Measurements from ENCODE around the gene NCOR1.
A peak's percentile ranks its signal among the peaks of the same experiment; 100 is the strongest.
"Not testable (repeated sequence)": the region's sequence is repeated elsewhere in the genome, so short reads cannot be mapped to it uniquely, and the experiment has no call there.

Gene NCOR1

DNA sequence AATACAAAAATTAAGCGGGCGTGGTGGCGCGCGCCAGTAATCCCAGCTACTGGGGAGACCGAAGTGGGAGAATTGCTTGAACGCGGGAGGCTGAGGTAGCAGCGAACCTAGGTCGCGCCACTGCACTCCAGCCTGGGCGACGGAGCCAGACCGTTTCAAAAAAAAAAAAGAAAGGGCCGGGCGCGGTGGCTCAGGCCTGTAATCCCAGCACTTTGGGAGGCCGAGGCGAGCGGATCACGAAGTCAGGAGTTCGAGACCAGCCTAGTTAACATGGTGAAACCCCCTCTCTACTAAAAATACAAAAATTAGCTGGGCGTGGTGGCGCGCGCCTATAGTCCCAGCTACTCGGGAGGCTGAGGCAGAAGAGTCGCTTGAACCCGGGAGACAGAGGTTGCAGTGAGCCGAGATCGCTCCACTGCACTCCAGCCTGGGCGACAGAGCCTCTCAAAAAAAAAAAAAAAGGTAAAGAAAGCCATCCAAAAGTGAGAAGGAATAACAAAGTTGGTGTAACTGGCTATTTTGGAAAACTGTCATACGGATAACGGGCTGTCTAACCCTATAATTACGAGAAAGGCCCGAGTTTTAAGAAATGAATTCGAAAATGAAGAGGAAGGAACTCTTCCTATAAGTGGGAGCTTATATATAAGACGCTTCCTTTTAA is 1.1 kb upstream of the NCOR1 start:
- Histone ChIP-seq H3K4me3 (ENCODE audit: low read depth in 1 of 5, low read length in 5 of 5) (peak overlapping the region; percentile 98 to 100 (median 100)), H3K4me1 (ENCODE audit: control insufficient read depth in 5 of 5, insufficient read depth in 5 of 5, low read length in 5 of 5) (peaks cover 4 to 46% (median 42%) of the 10 kb centered on the region in 5 donors), H3K27ac (ENCODE audit: low read depth, low read length) (peak overlapping the region; percentile 95), H3K9ac (ENCODE audit: low read length in 5 of 5) (peak overlapping the region; percentile 71 to 99 (median 97))
- not testable (repeated sequence) for H3K36me3 ChIP-seq (ENCODE audit: control insufficient read depth in 5 of 5, insufficient read depth in 5 of 5, low read length in 5 of 5); H3K9me3 ChIP-seq (ENCODE audit: control insufficient read depth in 5 of 5, low read length in 5 of 5); H3K27me3 ChIP-seq (ENCODE audit: control insufficient read depth in 5 of 5, insufficient read depth in 4 of 5, low read length in 5 of 5)

DNA sequence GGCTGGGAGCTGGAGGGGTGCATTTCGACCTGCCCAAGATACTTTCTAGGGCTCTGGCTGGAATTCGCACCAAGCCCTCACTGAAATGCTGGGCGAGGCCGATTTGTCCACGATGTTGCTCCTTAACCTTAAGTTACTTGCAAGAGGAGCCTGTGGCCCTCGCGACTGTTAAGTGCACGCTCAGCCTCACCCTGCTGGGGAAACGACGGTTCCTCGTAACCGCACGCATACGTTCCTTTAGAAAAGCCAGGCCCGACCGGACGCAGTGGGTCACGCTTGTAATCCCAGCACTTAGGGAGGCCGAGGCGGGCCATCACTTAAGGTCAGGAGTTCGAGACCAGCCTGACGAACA is 607 bp upstream of the NCOR1 start:
- H3K4me3 ChIP-seq (ENCODE audit: low read depth in 1 of 5, low read length in 5 of 5) = peak overlapping the region; percentile 80 to 94 (median 90)
- no peaks in the 10 kb centered on the region for H3K9me3 ChIP-seq (ENCODE audit: control insufficient read depth in 5 of 5, low read length in 5 of 5)
- H3K9ac ChIP-seq (ENCODE audit: low read length in 5 of 5) = peak overlapping the region; percentile 48 to 99 (median 95)
- H3K4me1 ChIP-seq (ENCODE audit: control insufficient read depth in 5 of 5, insufficient read depth in 5 of 5, low read length in 5 of 5) = peaks cover 4 to 46% (median 42%) of the 10 kb centered on the region in 5 donors
- no peaks in the 10 kb centered on the region for H3K36me3 ChIP-seq (ENCODE audit: control insufficient read depth in 5 of 5, insufficient read depth in 5 of 5, low read length in 5 of 5)
- peak overlapping the region; percentile 95 for H3K27ac ChIP-seq (ENCODE audit: low read depth, low read length)
- H3K27me3 ChIP-seq (ENCODE audit: control insufficient read depth in 5 of 5, insufficient read depth in 4 of 5, low read length in 5 of 5) = no peaks in the 10 kb centered on the region

DNA sequence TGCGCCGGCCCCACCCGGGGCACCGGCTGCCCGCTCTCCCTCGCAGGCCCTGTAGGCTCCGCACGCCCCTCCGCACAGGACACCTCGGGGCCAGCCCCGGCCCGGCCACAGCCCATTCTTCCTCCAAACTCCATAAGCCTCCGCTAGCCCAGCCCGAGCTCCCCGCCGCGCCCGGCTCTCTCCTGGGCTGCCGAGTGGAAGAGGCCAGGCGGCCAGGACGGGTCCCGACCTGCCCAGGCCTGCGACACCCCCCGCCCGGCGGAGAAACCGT is 397 bp downstream of the NCOR1 start:
- H3K27me3 ChIP-seq (ENCODE audit: control insufficient read depth in 5 of 5, insufficient read depth in 4 of 5, low read length in 5 of 5) = no peaks in the 10 kb centered on the region
- H3K4me3 ChIP-seq (ENCODE audit: low read depth in 1 of 5, low read length in 5 of 5) = peak overlapping the region; percentile 80 to 94 (median 91)
- H3K9ac ChIP-seq (ENCODE audit: low read length in 5 of 5) = peak overlapping the region; percentile 91 to 99 (median 95)
- H3K9me3 ChIP-seq (ENCODE audit: control insufficient read depth in 5 of 5, low read length in 5 of 5) = no peaks in the 10 kb centered on the region
- H3K27ac ChIP-seq (ENCODE audit: low read depth, low read length) = peak overlapping the region; percentile 95
- H3K4me1 ChIP-seq (ENCODE audit: control insufficient read depth in 5 of 5, insufficient read depth in 5 of 5, low read length in 5 of 5) = peaks cover 4 to 46% (median 42%) of the 10 kb centered on the region in 5 donors
- no peaks in the 10 kb centered on the region for H3K36me3 ChIP-seq (ENCODE audit: control insufficient read depth in 5 of 5, insufficient read depth in 5 of 5, low read length in 5 of 5)

DNA sequence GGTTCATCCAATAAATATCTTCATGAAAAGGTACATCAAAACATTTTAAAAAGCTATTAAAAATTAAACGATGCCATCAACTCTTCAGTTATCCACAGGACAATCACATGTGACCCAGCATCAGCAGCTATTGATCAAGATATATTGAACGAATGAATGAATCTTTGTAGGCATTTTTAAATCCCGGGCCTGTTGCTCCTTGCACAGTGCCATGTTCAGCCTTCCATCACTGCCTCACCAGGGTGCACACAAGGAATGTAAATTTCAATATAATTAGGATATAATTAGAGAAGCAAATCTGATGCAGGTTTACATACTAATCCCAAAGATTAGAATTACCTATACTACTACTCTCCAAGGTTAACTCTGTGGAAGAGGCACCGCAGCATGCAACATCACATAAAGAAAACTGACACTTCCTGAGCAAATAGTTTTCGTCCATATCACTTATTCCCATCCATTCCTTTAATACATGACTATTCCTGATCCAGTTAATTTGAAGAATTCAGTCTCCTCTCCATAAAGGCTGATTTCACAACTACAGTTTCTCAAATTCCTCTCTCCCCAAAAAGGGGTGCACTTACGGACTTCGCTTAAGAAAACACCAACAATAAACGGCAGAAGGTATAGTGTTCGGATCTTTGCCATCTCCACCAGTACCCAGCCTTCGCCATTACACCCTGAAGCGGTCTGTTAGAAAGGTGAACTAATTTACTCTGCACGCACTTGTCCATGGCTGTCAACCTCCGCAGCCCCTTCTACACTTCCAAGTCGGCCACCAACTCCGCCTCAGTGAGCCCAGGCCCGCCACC is 938 bp downstream of the NCOR1 start:
- Histone ChIP-seq H3K27me3 (ENCODE audit: control insufficient read depth in 5 of 5, insufficient read depth in 4 of 5, low read length in 5 of 5) (no peaks in the 10 kb centered on the region), H3K36me3 (ENCODE audit: control insufficient read depth in 5 of 5, insufficient read depth in 5 of 5, low read length in 5 of 5) (no peaks in the 10 kb centered on the region), H3K9me3 (ENCODE audit: control insufficient read depth in 5 of 5, low read length in 5 of 5) (no peaks in the 10 kb centered on the region), H3K9ac (ENCODE audit: low read length in 5 of 5) (peak overlapping the region; percentile 91 to 99 (median 95)), H3K27ac (ENCODE audit: low read depth, low read length) (peak overlapping the region; percentile 95), H3K4me3 (ENCODE audit: low read depth in 1 of 5, low read length in 5 of 5) (peak overlapping the region; percentile 80 to 94 (median 91)), H3K4me1 (ENCODE audit: control insufficient read depth in 5 of 5, insufficient read depth in 5 of 5, low read length in 5 of 5) (peaks cover 4 to 46% (median 42%) of the 10 kb centered on the region in 5 donors)

DNA sequence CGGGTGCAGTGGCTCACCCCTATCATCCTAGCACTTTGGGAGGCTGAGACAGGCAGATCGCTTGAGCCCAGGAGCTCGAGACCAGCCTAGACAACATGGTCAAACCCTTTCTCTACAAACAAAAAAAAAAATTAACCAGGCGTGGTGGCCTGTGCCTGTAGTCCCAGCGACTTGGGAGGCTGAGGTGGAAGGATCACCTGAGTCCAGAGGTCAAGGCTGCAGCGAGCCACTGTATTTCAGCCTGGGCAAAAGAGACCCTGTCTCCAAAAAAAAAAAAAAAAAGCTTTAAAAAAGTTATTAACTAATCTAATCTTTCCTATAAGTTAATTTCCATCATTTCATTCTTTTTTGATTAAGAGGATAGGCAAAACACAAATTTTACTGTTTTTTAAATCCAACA is 2.5 kb downstream of the NCOR1 start:
- Histone ChIP-seq H3K4me3 (ENCODE audit: low read depth in 1 of 5, low read length in 5 of 5) (no peak overlapping the region), H3K27ac (ENCODE audit: low read depth, low read length) (no peak overlapping the region), H3K9ac (ENCODE audit: low read length in 5 of 5) (peak overlapping the region in 1 of 5 donors; percentile 5), H3K9me3 (ENCODE audit: control insufficient read depth in 5 of 5, low read length in 5 of 5) (no peaks in the 10 kb centered on the region), H3K4me1 (ENCODE audit: control insufficient read depth in 5 of 5, insufficient read depth in 5 of 5, low read length in 5 of 5) (peaks cover 4 to 43% (median 35%) of the 10 kb centered on the region in 5 donors), H3K27me3 (ENCODE audit: control insufficient read depth in 5 of 5, insufficient read depth in 4 of 5, low read length in 5 of 5) (no peaks in the 10 kb centered on the region), H3K36me3 (ENCODE audit: control insufficient read depth in 5 of 5, insufficient read depth in 5 of 5, low read length in 5 of 5) (no peaks in the 10 kb centered on the region)

DNA sequence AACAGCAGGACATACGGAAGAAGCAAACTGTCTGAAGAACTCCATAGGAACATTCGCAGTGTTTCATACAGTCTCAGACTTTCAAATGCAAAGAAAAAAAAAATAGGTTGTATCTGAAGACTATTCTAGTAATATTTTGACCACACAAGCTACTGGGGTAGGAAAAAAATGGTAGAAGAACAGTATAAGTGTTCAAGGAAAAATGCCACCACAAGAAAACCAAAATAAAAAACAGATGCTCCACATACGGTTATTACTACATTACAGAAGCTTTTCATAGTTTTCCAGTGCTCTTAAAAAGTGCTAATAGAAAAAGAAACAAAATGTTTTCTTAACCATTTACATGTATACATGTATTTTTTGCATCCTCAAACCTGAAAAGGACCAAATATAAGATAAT is 3.7 kb downstream of the NCOR1 start:
- Histone ChIP-seq H3K27ac (ENCODE audit: low read depth, low read length) (no peak overlapping the region), H3K27me3 (ENCODE audit: control insufficient read depth in 5 of 5, insufficient read depth in 4 of 5, low read length in 5 of 5) (no peaks in the 10 kb centered on the region), H3K9me3 (ENCODE audit: control insufficient read depth in 5 of 5, low read length in 5 of 5) (no peaks in the 10 kb centered on the region), H3K9ac (ENCODE audit: low read length in 5 of 5) (no peak overlapping the region), H3K4me1 (ENCODE audit: control insufficient read depth in 5 of 5, insufficient read depth in 5 of 5, low read length in 5 of 5) (peaks cover 4 to 33% (median 28%) of the 10 kb centered on the region in 5 donors), H3K4me3 (ENCODE audit: low read depth in 1 of 5, low read length in 5 of 5) (no peak overlapping the region), H3K36me3 (ENCODE audit: control insufficient read depth in 5 of 5, insufficient read depth in 5 of 5, low read length in 5 of 5) (no peaks in the 10 kb centered on the region)

DNA sequence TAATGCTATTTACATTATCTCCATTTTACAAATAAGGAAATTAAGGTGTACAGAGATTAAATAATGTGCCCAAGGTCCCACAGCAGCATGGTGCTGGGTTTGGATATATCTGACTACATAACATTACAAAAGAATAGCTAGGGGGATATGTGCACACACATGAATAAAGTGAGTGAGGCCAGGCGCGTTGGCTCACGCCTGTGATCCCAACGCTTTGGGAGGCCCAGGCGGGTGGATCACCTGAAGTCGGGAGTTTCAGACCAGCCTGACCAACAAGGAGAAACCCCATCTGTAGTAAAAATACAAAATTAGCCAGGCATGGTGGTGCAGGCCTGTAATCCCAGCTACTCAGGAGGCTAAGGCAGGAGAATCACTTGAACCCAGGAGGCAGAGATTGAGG is 10.6 kb downstream of the NCOR1 start:
- not testable (repeated sequence) for H3K27me3 ChIP-seq (ENCODE audit: control insufficient read depth in 5 of 5, insufficient read depth in 4 of 5, low read length in 5 of 5); H3K9ac ChIP-seq (ENCODE audit: low read length in 5 of 5); H3K27ac ChIP-seq (ENCODE audit: low read depth, low read length); H3K36me3 ChIP-seq (ENCODE audit: control insufficient read depth in 5 of 5, insufficient read depth in 5 of 5, low read length in 5 of 5); H3K9me3 ChIP-seq (ENCODE audit: control insufficient read depth in 5 of 5, low read length in 5 of 5); H3K4me3 ChIP-seq (ENCODE audit: low read depth in 1 of 5, low read length in 5 of 5)
- peaks cover 2 to 23% (median 15%) of the 10 kb centered on the region in 5 donors for H3K4me1 ChIP-seq (ENCODE audit: control insufficient read depth in 5 of 5, insufficient read depth in 5 of 5, low read length in 5 of 5)

DNA sequence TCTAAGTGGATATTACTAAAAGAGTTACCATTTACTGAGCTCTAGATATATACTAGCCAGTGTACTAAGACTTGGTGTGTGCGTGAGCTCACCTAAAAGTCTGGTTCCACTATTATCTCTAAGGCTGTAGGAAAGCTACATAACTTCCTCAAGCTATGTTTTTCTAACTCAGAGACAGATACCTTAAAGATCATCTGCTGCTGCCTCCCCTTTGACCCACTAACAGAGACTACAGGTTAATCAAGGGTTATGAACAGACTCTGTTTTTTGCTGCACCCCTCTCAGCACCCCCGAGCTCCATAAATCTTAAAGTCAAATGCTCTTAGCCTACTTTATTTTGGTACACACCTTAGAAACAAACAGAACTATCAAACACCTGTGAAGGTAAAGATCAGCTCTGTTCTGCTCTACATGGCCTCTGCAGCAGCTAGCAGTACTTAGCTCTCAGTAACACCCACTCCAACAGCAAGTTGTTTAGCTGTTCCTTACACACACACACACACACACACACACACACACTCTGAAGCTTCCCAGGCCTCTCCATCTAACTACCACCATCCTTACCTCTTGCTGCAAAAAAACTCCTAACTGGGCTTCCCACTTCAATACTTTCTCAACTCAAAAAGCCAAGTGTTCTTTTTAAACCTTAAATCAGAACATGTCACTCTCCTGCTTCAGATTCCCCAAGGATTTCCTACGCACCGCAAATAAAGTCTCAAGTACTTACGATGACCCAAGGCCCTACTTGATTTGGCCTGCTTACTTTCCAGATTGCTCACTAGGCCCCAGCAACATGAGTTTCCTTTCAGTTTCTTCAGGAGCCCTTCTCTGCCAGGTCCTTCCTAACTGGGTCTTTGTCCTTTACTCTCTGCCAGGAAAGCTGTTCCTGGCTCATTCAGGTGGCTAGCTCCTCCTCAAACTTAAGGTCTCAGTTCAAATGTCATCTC is 12.5 kb downstream of the NCOR1 start:
- H3K4me1 ChIP-seq (ENCODE audit: control insufficient read depth in 5 of 5, insufficient read depth in 5 of 5, low read length in 5 of 5) = peaks cover 2 to 35% (median 25%) of the 10 kb centered on the region in 5 donors
- H3K9me3 ChIP-seq (ENCODE audit: control insufficient read depth in 5 of 5, low read length in 5 of 5); H3K27me3 ChIP-seq (ENCODE audit: control insufficient read depth in 5 of 5, insufficient read depth in 4 of 5, low read length in 5 of 5); H3K36me3 ChIP-seq (ENCODE audit: control insufficient read depth in 5 of 5, insufficient read depth in 5 of 5, low read length in 5 of 5); H3K4me3 ChIP-seq (ENCODE audit: low read depth in 1 of 5, low read length in 5 of 5): not testable (repeated sequence)
- peak overlapping the region; percentile 67 for H3K27ac ChIP-seq (ENCODE audit: low read depth, low read length)
- peak overlapping the region in 3 of 5 donors; percentile 39 to 50 (median 46) for H3K9ac ChIP-seq (ENCODE audit: low read length in 5 of 5)

DNA sequence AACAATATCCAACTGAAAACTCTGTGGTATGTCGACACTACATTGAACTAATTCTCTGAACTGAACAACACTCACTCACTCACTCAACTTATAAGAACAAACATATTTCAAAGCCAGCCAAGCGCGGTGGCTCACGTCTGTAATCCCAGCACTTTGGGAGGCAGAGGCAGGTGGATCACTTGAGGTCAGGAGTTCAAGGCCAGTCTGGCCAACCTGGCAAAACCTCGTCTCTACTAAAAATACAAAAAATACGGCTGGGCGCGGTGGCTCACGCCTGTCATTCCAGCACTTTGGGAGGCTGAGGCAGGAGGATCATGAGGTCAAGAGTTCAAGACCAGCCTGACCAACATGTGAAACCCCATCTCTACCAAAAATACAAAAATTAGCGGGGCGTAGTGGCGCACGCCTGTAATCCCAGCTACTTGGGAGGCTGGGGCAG is 13.6 kb downstream of the NCOR1 start:
- not testable (repeated sequence) for H3K36me3 ChIP-seq (ENCODE audit: control insufficient read depth in 5 of 5, insufficient read depth in 5 of 5, low read length in 5 of 5)

More for the DNA sequence above, 13.6 kb downstream of the NCOR1 start:
- H3K4me3 ChIP-seq (ENCODE audit: low read depth in 1 of 5, low read length in 5 of 5); H3K9me3 ChIP-seq (ENCODE audit: control insufficient read depth in 5 of 5, low read length in 5 of 5); H3K9ac ChIP-seq (ENCODE audit: low read length in 5 of 5); H3K27me3 ChIP-seq (ENCODE audit: control insufficient read depth in 5 of 5, insufficient read depth in 4 of 5, low read length in 5 of 5); H3K27ac ChIP-seq (ENCODE audit: low read depth, low read length): not testable (repeated sequence)
- peaks cover 2 to 33% (median 25%) of the 10 kb centered on the region in 5 donors for H3K4me1 ChIP-seq (ENCODE audit: control insufficient read depth in 5 of 5, insufficient read depth in 5 of 5, low read length in 5 of 5)

All from subcutaneous abdominal adipose tissue (tissue), 5 donors.